ENCODE results near the gene C17orf113.

DNA sequence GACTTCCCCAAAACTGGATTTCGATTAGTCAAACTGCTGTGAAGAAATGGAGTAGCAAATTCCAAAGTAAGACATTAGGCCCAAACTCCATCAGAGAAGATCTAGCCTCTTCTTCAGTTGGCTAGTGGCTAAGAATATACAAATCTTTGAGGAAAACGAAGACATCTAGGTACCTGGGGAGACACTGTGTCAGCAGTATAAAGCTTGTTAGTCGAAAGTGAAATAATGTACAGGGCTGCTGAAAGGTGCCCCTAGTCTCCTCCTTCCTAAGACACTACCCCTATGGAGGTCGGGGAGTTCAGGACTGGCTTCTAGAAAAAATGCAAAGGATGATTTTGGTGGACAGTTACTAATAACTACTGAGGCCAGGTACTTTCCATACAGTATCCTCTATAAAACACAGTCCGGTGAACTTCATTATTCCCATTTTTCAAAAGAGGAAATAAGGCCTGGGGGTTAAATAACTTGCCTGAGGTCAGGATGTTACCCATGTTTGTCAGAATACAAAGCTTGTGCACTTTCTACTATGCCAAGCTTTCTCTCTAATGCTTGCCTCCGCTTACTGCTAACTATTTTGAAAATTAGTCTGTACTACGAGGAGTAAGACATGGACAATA is 48.1 kb downstream of the C17orf113 start:
- TF ChIP-seq MAX (IDR thresholded peaks at IDR 0.05) (no peak), TAF1 (IDR thresholded peaks at IDR 0.05; ENCODE audit: low read depth) (no peak), EGR1 (IDR thresholded peaks at IDR 0.05) (no peak), TCF12 (IDR thresholded peaks at IDR 0.05; ENCODE audit: low read depth) (no peak), FOXM1 (IDR thresholded peaks at IDR 0.05; ENCODE audit: borderline replicate concordance, low read depth) (no peak), CREB1 (IDR thresholded peaks at IDR 0.05; ENCODE audit: low read depth) (no peak), YY1 (IDR thresholded peaks at IDR 0.05; ENCODE audit: low read depth) (no peak), RAD21 (IDR thresholded peaks at IDR 0.05; ENCODE audit: low read depth) (no peak), TEAD4 (IDR thresholded peaks at IDR 0.05) (no peak), EP300 (IDR thresholded peaks at IDR 0.05; ENCODE audit: borderline replicate concordance) (no peak), CEBPB (IDR thresholded peaks at IDR 0.05) (no peak), NFIC (IDR thresholded peaks at IDR 0.05) (no peak)
- TF ChIP-seq, protein P1, sequence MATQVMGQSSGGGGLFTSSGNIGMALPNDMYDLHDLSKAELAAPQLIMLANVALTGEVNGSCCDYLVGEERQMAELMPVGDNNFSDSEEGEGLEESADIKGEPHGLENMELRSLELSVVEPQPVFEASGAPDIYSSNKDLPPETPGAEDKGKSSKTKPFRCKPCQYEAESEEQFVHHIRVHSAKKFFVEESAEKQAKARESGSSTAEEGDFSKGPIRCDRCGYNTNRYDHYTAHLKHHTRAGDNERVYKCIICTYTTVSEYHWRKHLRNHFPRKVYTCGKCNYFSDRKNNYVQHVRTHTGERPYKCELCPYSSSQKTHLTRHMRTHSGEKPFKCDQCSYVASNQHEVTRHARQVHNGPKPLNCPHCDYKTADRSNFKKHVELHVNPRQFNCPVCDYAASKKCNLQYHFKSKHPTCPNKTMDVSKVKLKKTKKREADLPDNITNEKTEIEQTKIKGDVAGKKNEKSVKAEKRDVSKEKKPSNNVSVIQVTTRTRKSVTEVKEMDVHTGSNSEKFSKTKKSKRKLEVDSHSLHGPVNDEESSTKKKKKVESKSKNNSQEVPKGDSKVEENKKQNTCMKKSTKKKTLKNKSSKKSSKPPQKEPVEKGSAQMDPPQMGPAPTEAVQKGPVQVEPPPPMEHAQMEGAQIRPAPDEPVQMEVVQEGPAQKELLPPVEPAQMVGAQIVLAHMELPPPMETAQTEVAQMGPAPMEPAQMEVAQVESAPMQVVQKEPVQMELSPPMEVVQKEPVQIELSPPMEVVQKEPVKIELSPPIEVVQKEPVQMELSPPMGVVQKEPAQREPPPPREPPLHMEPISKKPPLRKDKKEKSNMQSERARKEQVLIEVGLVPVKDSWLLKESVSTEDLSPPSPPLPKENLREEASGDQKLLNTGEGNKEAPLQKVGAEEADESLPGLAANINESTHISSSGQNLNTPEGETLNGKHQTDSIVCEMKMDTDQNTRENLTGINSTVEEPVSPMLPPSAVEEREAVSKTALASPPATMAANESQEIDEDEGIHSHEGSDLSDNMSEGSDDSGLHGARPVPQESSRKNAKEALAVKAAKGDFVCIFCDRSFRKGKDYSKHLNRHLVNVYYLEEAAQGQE (IDR thresholded peaks at IDR 0.05; ENCODE audit: low read depth): no peak
- TF ChIP-seq, protein P2, sequence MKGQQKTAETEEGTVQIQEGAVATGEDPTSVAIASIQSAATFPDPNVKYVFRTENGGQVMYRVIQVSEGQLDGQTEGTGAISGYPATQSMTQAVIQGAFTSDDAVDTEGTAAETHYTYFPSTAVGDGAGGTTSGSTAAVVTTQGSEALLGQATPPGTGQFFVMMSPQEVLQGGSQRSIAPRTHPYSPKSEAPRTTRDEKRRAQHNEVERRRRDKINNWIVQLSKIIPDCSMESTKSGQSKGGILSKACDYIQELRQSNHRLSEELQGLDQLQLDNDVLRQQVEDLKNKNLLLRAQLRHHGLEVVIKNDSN (IDR thresholded peaks at IDR 0.05): no peak

All from Ishikawa (cell line).